ENCODE measurements around the gene ATP1A2.

ATP1A2 gene

GRCh38 chr1:160113407-160113806, 2.2 kb upstream of the ATP1A2 start:
- H3K9ac ChIP-seq (ENCODE audit: low read length) = no peak overlapping the region
- no peak overlapping the region for H3K4me2 ChIP-seq (ENCODE audit: low read length)
- peaks cover 47% of the 10 kb centered on the region for H3K27me3 ChIP-seq (ENCODE audit: low read depth, low read length)
- no peaks in the 10 kb centered on the region for H3K79me2 ChIP-seq (ENCODE audit: low read length)
- no peak overlapping the region for H3K4me3 ChIP-seq (ENCODE audit: low read length)
- no peak for TF ChIP-seq CTCF (IDR thresholded peaks at IDR 0.05; ENCODE audit: low read depth, low read length)
- TF ChIP-seq EZH2phosphoT487 (IDR thresholded peaks at IDR 0.05; ENCODE audit: low read depth) = no peak
- H4K20me1 ChIP-seq (ENCODE audit: insufficient read depth, low read length) = no peaks in the 10 kb centered on the region
- H3K27ac ChIP-seq (ENCODE audit: low read length) = no peak overlapping the region
- peaks cover 7% of the 10 kb centered on the region; the same call in 1 of the 2 replicates for H3K4me1 ChIP-seq (ENCODE audit: low read length)
- no peaks in the 10 kb centered on the region for H3K9me3 ChIP-seq (ENCODE audit: insufficient read depth, low read length)
- no peaks in the 10 kb centered on the region for H3K36me3 ChIP-seq (replicated peaks; ENCODE audit: low read depth, low read length)
- no peak overlapping the region for H2AFZ ChIP-seq (ENCODE audit: low read depth, low read length)

DNA sequence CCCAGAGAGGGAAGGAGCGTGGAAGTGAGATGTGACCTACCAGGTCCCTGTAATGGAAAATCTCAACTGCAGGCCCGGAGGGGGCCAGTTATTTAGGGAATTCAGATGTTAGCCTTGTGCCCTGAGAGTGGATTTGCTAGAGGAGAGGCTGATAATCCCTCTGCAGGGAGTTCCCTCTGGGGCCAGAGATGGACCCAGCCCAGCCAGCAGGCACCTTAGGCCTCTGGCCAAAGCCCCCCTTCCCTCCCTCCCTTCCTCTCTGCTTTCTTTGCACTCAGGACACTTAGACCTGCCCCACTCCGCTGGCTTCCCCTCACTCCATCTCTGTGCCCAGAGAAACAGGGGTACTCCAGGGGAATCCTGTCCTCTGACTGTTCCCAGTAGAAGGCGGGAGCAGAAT, 1.5 kb upstream of the ATP1A2 start:
- Histone ChIP-seq H3K4me1 (ENCODE audit: low read length) (peaks cover under 1% of the 10 kb centered on the region; the same call in 1 of the 2 replicates), H3K9ac (ENCODE audit: low read length) (no peak overlapping the region)

GRCh38 chr1:160116283-160117147, 956 bp downstream of the ATP1A2 start:
- Histone ChIP-seq H3K79me2 (ENCODE audit: low read length) (no peaks in the 10 kb centered on the region), H4K20me1 (ENCODE audit: insufficient read depth, low read length) (no peaks in the 10 kb centered on the region), H3K9me3 (ENCODE audit: insufficient read depth, low read length) (no peaks in the 10 kb centered on the region), H3K36me3 (replicated peaks; ENCODE audit: low read depth, low read length) (no peaks in the 10 kb centered on the region), H3K9ac (ENCODE audit: low read length) (no peak overlapping the region), H3K27me3 (ENCODE audit: low read depth, low read length) (peaks cover 47% of the 10 kb centered on the region), H2AFZ (ENCODE audit: low read depth, low read length) (no peak overlapping the region), H3K27ac (ENCODE audit: low read length) (no peak overlapping the region), H3K4me2 (ENCODE audit: low read length) (no peak overlapping the region), H3K4me1 (ENCODE audit: low read length) (peaks cover 4% of the 10 kb centered on the region), H3K4me3 (ENCODE audit: low read length) (no peak overlapping the region)
- no peak for TF ChIP-seq EZH2phosphoT487 (IDR thresholded peaks at IDR 0.05; ENCODE audit: low read depth)
- no peak for TF ChIP-seq CTCF (IDR thresholded peaks at IDR 0.05; ENCODE audit: low read depth, low read length)

More for the DNA sequence above, 1.5 kb upstream of the ATP1A2 start:
- Histone ChIP-seq H3K4me3 (ENCODE audit: low read length) (no peak overlapping the region), H3K27me3 (ENCODE audit: low read depth, low read length) (peaks cover 49% of the 10 kb centered on the region), H3K36me3 (replicated peaks; ENCODE audit: low read depth, low read length) (no peaks in the 10 kb centered on the region), H3K9me3 (ENCODE audit: insufficient read depth, low read length) (no peaks in the 10 kb centered on the region), H3K4me2 (ENCODE audit: low read length) (no peak overlapping the region), H3K79me2 (ENCODE audit: low read length) (no peaks in the 10 kb centered on the region), H4K20me1 (ENCODE audit: insufficient read depth, low read length) (no peaks in the 10 kb centered on the region), H3K27ac (ENCODE audit: low read length) (no peak overlapping the region), H2AFZ (ENCODE audit: low read depth, low read length) (no peak overlapping the region)
- TF ChIP-seq CTCF (IDR thresholded peaks at IDR 0.05; ENCODE audit: low read depth, low read length) (no peak), EZH2phosphoT487 (IDR thresholded peaks at IDR 0.05; ENCODE audit: low read depth) (no peak)

DNA sequence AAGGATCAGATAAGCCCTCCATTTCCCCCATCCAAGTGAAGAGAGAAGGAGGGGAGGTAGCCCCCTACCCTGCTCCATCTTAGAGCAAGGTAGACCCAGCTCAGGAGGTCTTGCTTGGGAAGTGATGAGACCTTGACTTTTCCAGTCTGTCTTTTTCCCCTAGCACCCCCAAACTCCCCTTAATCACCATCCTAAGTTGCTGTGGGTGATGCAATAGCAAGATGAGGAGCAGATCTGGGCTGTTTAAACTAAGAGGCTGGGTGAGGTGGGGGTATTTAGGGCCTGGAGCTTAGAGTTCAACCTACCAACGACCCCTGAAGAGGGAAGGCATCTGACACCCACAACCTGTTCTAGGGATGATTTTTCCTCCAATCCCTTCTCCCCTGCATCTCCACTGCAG, 1.7 kb downstream of the ATP1A2 start:
- no peaks in the 10 kb centered on the region for H3K36me3 ChIP-seq (replicated peaks; ENCODE audit: low read depth, low read length)
- no peak overlapping the region for H3K27ac ChIP-seq (ENCODE audit: low read length)
- H2AFZ ChIP-seq (ENCODE audit: low read depth, low read length) = no peak overlapping the region
- no peak overlapping the region for H3K9ac ChIP-seq (ENCODE audit: low read length)
- no peak overlapping the region for H3K4me3 ChIP-seq (ENCODE audit: low read length)
- no peaks in the 10 kb centered on the region for H3K79me2 ChIP-seq (ENCODE audit: low read length)
- no peaks in the 10 kb centered on the region for H3K9me3 ChIP-seq (ENCODE audit: insufficient read depth, low read length)
- no peak for TF ChIP-seq CTCF (IDR thresholded peaks at IDR 0.05; ENCODE audit: low read depth, low read length)
- no peak for TF ChIP-seq EZH2phosphoT487 (IDR thresholded peaks at IDR 0.05; ENCODE audit: low read depth)
- peaks cover 47% of the 10 kb centered on the region for H3K27me3 ChIP-seq (ENCODE audit: low read depth, low read length)
- no peaks in the 10 kb centered on the region for H4K20me1 ChIP-seq (ENCODE audit: insufficient read depth, low read length)
- H3K4me2 ChIP-seq (ENCODE audit: low read length) = no peak overlapping the region
- peaks cover 4% of the 10 kb centered on the region for H3K4me1 ChIP-seq (ENCODE audit: low read length)

Measured in OCI-LY3 (cell line).